ENCODE results near the gene CERS6. TPM values are rescaled to one million over a fixed set of nuclear protein-coding genes. Genes with fewer than 3 reads are reported as not detected.

CERS6 gene
- total RNA-seq, 2 donors from 2014 or later, result 12.5 to 16.3 TPM

DNA sequence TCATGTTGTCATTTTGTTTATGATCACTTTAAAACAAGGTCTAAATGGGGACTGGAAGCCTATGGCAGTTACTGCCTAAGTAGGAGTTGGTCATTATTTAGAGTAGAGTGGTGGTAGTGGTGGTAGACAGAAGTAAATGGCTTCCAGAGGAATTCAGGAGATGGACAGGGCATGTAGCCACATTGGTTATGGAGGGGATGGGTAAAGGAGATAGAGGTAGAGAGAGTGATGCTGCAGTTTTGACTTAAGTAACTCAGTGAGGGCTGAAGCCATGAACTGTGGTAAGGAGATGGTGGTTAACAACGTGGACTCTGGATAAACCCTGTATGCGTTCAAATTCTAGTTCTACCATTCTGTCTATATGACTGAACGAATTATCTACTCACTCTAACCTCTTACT, 284.7 kb downstream of the CERS6 start:
- 79 to 84% methylated on average over 3 of the region's 3 CpGs for WGBS, 2 donors
- ATAC-seq (no peak), DNase-seq (no peak)
- intact Hi-C loops (cut with DNase I), result no loop called here
- H3K4me1 ChIP-seq, result no peaks in the 10 kb centered on the region
- no peak for TF ChIP-seq CTCF (IDR thresholded peaks at IDR 0.05)
- no peak for TF ChIP-seq POLR2A (IDR thresholded peaks at IDR 0.05)
- no peak overlapping the region for H3K4me3 ChIP-seq
- no peaks in the 10 kb centered on the region for H3K27me3 ChIP-seq
- H3K9me3 ChIP-seq, result no peaks in the 10 kb centered on the region
- no peak overlapping the region for H3K27ac ChIP-seq
- no peaks in the 10 kb centered on the region for H3K36me3 ChIP-seq (replicated peaks in 1 of 2; ENCODE audit: insufficient read depth in 1 of 2, low read depth in 2 of 2)

GRCh38 chr2:168742258-168742932, 286.3 kb downstream of the CERS6 start:
- no peak for DNase-seq
- WGBS, 2 donors, result 80 to 81% methylated on average over 4 of the region's 4 CpGs
- TF ChIP-seq CTCF (IDR thresholded peaks at IDR 0.05) (no peak), POLR2A (IDR thresholded peaks at IDR 0.05) (no peak)
- Histone ChIP-seq H3K9me3 (no peaks in the 10 kb centered on the region), H3K27me3 (no peaks in the 10 kb centered on the region), H3K27ac (no peak overlapping the region), H3K4me3 (no peak overlapping the region), H3K36me3 (replicated peaks in 1 of 2; ENCODE audit: insufficient read depth in 1 of 2, low read depth in 2 of 2) (no peaks in the 10 kb centered on the region), H3K4me1 (no peaks in the 10 kb centered on the region)
- no peak for ATAC-seq
- intact Hi-C loops (cut with DNase I), result no loop called here

GRCh38 chr2:168744844-168745243, 288.8 kb downstream of the CERS6 start:
- 75 to 78% methylated on average over 2 of the region's 2 CpGs for WGBS, 2 donors
- ATAC-seq (no peak), DNase-seq (no peak)

DNA sequence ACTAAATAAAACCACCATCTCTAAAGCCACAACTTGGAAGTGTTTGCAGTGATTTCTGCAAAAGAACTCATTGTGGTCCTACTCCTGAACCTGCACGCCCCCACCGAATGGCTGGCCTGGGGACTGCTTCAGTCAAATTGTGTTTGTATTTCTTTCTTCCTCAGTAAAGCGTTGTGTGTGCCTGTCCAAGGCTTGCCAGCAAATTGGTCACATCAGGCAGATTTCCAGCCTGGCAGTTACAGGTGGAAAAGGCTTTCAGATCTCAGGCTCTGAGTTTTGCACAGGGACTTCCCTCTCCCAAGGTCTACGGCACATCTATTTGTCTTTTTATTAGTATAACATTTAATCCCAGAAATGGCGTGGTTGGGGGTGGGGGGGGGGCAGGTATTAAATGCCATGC, 292.4 kb downstream of the CERS6 start:
- WGBS, 2 donors, result 54 to 57% methylated on average over 5 of the region's 5 CpGs
- Histone ChIP-seq H3K27me3 (no peaks in the 10 kb centered on the region), H3K4me1 (no peaks in the 10 kb centered on the region), H3K9me3 (no peaks in the 10 kb centered on the region), H3K27ac (peak overlapping the region in 1 of 4 donors; percentile 39), H3K4me3 (no peak overlapping the region), H3K36me3 (replicated peaks in 1 of 2; ENCODE audit: insufficient read depth in 1 of 2, low read depth in 2 of 2) (no peaks in the 10 kb centered on the region)
- DNase-seq (peak in 3 of 4 donors; percentile 37 to 49 (median 47)), ATAC-seq (peak; percentile 42)
- intact Hi-C loops (cut with DNase I), result no loop called here
- no peak for TF ChIP-seq POLR2A (IDR thresholded peaks at IDR 0.05)

More at GRCh38 chr2:168744844-168745243, 288.8 kb downstream of the CERS6 start:
- TF ChIP-seq CTCF (IDR thresholded peaks at IDR 0.05) (no peak), POLR2A (IDR thresholded peaks at IDR 0.05) (no peak)
- H3K4me3 ChIP-seq, result no peak overlapping the region
- H3K27me3 ChIP-seq, result no peaks in the 10 kb centered on the region
- no peaks in the 10 kb centered on the region for H3K9me3 ChIP-seq
- H3K27ac ChIP-seq, result no peak overlapping the region
- H3K4me1 ChIP-seq, result no peaks in the 10 kb centered on the region
- intact Hi-C loops (cut with DNase I), result no loop called here
- H3K36me3 ChIP-seq (replicated peaks in 1 of 2; ENCODE audit: insufficient read depth in 1 of 2, low read depth in 2 of 2), result no peaks in the 10 kb centered on the region

- Histone ChIP-seq H3K27me3 (no peaks in the 10 kb centered on the region), H3K9me3 (no peaks in the 10 kb centered on the region), H3K4me3 (no peak overlapping the region), H3K36me3 (replicated peaks in 1 of 2; ENCODE audit: insufficient read depth in 1 of 2, low read depth in 2 of 2) (no peaks in the 10 kb centered on the region), H3K27ac (no peak overlapping the region), H3K4me1 (no peaks in the 10 kb centered on the region)
- 82% methylated on average over 3 of the region's 6 CpGs for WGBS, 2 donors
- TF ChIP-seq CTCF (IDR thresholded peaks at IDR 0.05) (no peak), POLR2A (IDR thresholded peaks at IDR 0.05) (no peak)
- no peak for ATAC-seq
- intact Hi-C loops (cut with DNase I), result no loop called here
- DNase-seq, result no peak
Measured at GRCh38 chr2:168749297-168749696, 293.2 kb downstream of the CERS6 start.

All from body of pancreas (tissue), 4 donors.